A549 treated with Mapracorat at 1 μM for 4 hours (cell line): ENCODE data around the gene IREB2. TPM values are rescaled to one million over a fixed set of nuclear protein-coding genes. Genes with fewer than 3 reads are reported as not detected.

Experiments used
- total RNA-seq: library from RNA; stranded (reverse); fragments of 200-300 nt; extraction: Qiagen RNA extraction; gene quantifications from 5 replicates; pipeline ENCODE4 v1.2.3, GENCODE V29; 2022

IREB2 gene
- total RNA-seq, result 31.0 to 51.2 TPM (median 44.7 TPM) in 5 replicates

GRCh38 chr15:78437762-78438618 lies at the start of gene IREB2:
IREB2 (plus strand) TSS chr15:78438216; CDS start chr15:78438338, 122 bp downstream.

DNA sequence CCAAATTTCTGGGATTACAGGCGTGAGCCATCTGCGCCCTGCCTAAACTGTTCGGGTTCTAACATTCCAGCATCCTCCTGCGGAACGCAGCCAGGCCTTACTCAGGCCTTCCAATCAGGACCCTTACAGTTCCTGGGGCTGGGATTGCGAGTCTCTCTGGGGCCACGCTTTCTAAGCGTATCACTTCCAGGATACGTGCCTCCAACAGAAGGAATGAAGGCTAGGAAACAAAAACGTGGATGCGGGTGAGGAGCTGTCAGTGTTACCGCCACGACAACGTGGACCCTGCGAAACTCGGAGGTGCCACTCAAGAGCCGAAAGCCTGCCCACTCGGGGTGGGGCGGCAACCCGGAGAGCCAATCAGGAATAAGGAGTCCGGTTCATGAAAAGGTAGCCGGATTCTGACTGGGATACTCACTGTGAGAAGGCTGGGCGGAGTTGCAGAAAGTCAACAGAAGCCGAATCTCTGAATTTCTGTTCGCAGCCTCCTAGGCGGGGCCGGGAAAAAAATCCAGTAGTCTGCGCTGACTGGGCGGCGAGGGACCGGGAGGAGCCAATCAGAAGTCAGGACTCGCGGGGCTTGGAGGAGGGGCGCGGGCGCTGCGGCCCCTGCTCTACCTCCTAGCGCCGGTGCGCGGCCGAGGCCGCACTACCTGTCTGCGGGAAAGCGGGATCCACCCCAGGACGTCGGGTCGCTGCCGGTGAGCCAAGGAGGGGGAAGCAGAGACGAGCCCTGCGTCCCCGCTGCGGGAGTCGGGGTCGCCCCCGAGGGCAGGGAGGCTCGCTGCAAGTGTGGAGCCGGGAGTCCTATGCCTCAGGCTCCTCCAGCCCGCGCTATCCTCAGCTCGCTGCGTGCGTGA lies 69.2 kb downstream of the IREB2 start, which contains the start of gene HYKK:
HYKK (plus strand) TSS at position 607 of the 860 bp plus-strand sequence. CDS start 5,512 bp downstream, outside the sequence.

DNA sequence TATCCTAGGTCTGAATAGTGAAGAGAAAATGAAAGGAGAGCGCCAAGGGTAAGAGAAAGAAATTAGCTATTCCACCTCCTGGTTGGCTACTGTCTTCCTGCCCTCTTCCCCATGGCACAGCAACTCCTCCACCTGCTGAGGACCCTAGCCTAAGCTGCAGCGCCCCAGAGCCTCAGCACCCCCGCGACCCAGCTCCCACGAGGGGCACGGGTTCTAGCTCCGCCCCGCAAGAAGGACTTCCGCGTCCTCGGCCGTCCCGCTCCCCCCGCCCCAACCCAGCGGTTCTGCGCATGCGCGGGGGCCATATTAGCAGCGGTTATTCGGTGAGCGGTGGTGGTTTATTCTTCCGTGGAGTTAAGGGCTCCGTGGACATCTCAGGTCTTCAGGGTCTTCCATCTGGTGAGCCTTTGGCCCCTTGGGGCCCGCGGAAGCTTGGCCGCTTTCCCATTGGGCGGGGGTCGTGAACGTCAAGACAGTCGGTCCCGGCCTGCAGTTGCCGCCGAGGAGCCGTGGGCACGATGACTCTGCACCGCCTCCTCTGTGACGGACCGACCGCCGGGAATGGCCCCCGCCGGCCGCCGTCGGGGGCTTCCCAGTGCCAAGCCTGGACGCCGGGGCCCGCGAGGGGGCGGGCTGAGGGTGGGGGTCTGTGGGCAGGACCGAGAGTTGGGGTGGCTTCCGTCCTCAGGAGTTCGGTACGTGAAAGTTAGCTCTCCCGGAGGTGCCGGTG lies 102.3 kb downstream of the IREB2 start, which contains the start of gene PSMA4:
PSMA4 (plus strand) TSS at position 304 of the 730 bp plus-strand sequence. CDS start 1,484 bp downstream, outside the sequence.

Other genes with a start within 250 kb of the IREB2 start
- gene ACSBG1, start 203.7 kb upstream of the IREB2 start, total RNA-seq, result 0.13 to 0.31 TPM (median 0.19 TPM) in 4 of 5 replicates, not detected in the other
- gene DNAJA4, start 173.7 kb upstream of the IREB2 start, total RNA-seq, result not detected in 5 replicates
- 80.3 to 109 TPM (median 88.0 TPM) in 5 replicates for gene SKIC8, start 138.6 kb upstream of the IREB2 start, total RNA-seq
- gene CRABP1, start 97.9 kb upstream of the IREB2 start, total RNA-seq, result 1.2 to 2.2 TPM (median 1.7 TPM) in 5 replicates
- 5.3 to 7.1 TPM (median 6.2 TPM) in 5 replicates for gene HYKK, start 69.4 kb downstream of the IREB2 start, total RNA-seq
- 378 to 519 TPM (median 383 TPM) in 5 replicates for gene PSMA4, start 102.2 kb downstream of the IREB2 start, total RNA-seq
- 28.6 to 35.1 TPM (median 32.2 TPM) in 5 replicates for gene CHRNA5, start 127.3 kb downstream of the IREB2 start, total RNA-seq
- 0.26 to 1.0 TPM (median 0.36 TPM) in 5 replicates for gene CHRNA3, start 182.8 kb downstream of the IREB2 start, total RNA-seq
- gene CHRNB4, start 203.0 kb downstream of the IREB2 start, total RNA-seq, result 0.87 to 1.6 TPM (median 1.1 TPM) in 5 replicates